H9 (cell line): ENCODE results near the gene DPF3. TPM values are rescaled to one million over a fixed set of nuclear protein-coding genes. Genes with fewer than 3 reads are reported as not detected.
A peak's percentile ranks its signal among the peaks of the same experiment; 100 is the strongest.

ENCODE experiments used
- DNase-seq: peaks from one replicate; pipeline ENCODE4 v3.0.0-alpha.2; 2017
- H2AFZ ChIP-seq: one replicate; pipeline ENCODE4 v1.6.1; 2013; ENCODE audit warnings: mild to moderate bottlenecking, low read length, control low read depth, moderate library complexity
- H2AK5ac ChIP-seq: 2 replicates; pipeline ENCODE4 v1.6.1; 2013; ENCODE audit warnings: low read length, control low read depth, mixed read lengths; ENCODE audit not compliant: insufficient read length
- H2BK120ac ChIP-seq: one replicate; pipeline ENCODE4 v1.6.1; 2013; ENCODE audit warnings: low read depth, mild to moderate bottlenecking, low read length, control low read depth, inconsistent platforms; ENCODE audit not compliant: poor library complexity, severe bottlenecking
- H2BK12ac ChIP-seq: 2 replicates; pipeline ENCODE4 v1.6.1; 2013; ENCODE audit warnings: low read length, control low read depth, mixed read lengths, low read depth; ENCODE audit not compliant: insufficient read length
- H2BK15ac ChIP-seq: 2 replicates; pipeline ENCODE4 v1.6.1; 2013; ENCODE audit warnings: low read depth, low read length, control low read depth
- H2BK20ac ChIP-seq: one replicate; pipeline ENCODE4 v1.6.1; 2013; ENCODE audit warnings: low read depth, mild to moderate bottlenecking, low read length, control low read depth, inconsistent platforms; ENCODE audit not compliant: poor library complexity, severe bottlenecking
- H2BK5ac ChIP-seq: 2 replicates; pipeline ENCODE4 v1.6.1; 2013; ENCODE audit warnings: low read length, control low read depth, mixed read lengths; ENCODE audit not compliant: insufficient read length
- H3K14ac ChIP-seq: 2 replicates; pipeline ENCODE4 v1.6.1; 2013; ENCODE audit warnings: low read length, control low read depth; ENCODE audit not compliant: insufficient read depth
- H3K18ac ChIP-seq: 2 replicates; pipeline ENCODE4 v1.6.1; 2013; ENCODE audit warnings: low read depth, mild to moderate bottlenecking, mixed read lengths, low read length, control low read depth; ENCODE audit not compliant: insufficient read length
- H3K23ac ChIP-seq: 2 replicates; pipeline ENCODE4 v1.6.1; 2013; ENCODE audit warnings: low read length, control low read depth, mixed read lengths, low read depth; ENCODE audit not compliant: insufficient read length
- H3K23me2 ChIP-seq: 2 replicates; pipeline ENCODE4 v1.6.1; 2013; ENCODE audit warnings: low read depth, mild to moderate bottlenecking, mixed read lengths, low read length, control low read depth; ENCODE audit not compliant: insufficient read length, poor library complexity, severe bottlenecking
- H3K27ac ChIP-seq: 2 replicates; pipeline ENCODE4 v1.5.1; 2013; ENCODE audit warnings: low read length, control low read depth, mixed read lengths, low read depth; ENCODE audit not compliant: insufficient read length
- H3K27me3 ChIP-seq: 2 replicates; pipeline ENCODE4 v1.6.1; 2013; ENCODE audit warnings: low read length, control low read depth, inconsistent platforms; ENCODE audit not compliant: insufficient read depth
- H3K4ac ChIP-seq: 2 replicates; pipeline ENCODE4 v1.6.1; 2013; ENCODE audit warnings: low read depth, mild to moderate bottlenecking, control low read depth, inconsistent platforms, low read length, moderate library complexity
- H3K4me1 ChIP-seq: 2 replicates; pipeline ENCODE4 v1.6.1; 2013; ENCODE audit warnings: low read length, control low read depth, inconsistent platforms; ENCODE audit not compliant: insufficient read depth
- H3K4me2 ChIP-seq: 2 replicates; pipeline ENCODE4 v1.6.1; 2013; ENCODE audit warnings: low read length, control low read depth, mixed read lengths; ENCODE audit not compliant: insufficient read length, insufficient read depth
- H3K56ac ChIP-seq: 2 replicates; pipeline ENCODE4 v1.6.1; 2013; ENCODE audit warnings: low read depth, mild to moderate bottlenecking, mixed read lengths, low read length, control low read depth; ENCODE audit not compliant: insufficient read length
- H3K79me1 ChIP-seq: 2 replicates; pipeline ENCODE4 v1.6.1; 2013; ENCODE audit warnings: low read depth, mild to moderate bottlenecking, moderate library complexity, low read length, control low read depth, inconsistent platforms; ENCODE audit not compliant: insufficient read depth, poor library complexity, severe bottlenecking
- H3K79me2 ChIP-seq: 2 replicates; pipeline ENCODE4 v1.6.1; 2013; ENCODE audit warnings: low read length, control low read depth, inconsistent platforms; ENCODE audit not compliant: insufficient read depth
- H3K9ac ChIP-seq: 2 replicates; pipeline ENCODE4 v1.6.1; 2013; ENCODE audit warnings: low read length, control low read depth, mixed read lengths; ENCODE audit not compliant: insufficient read length; ENCODE audit errors: extremely low read depth
- H3K9me3 ChIP-seq: one replicate; pipeline ENCODE4 v1.6.1; 2013; ENCODE audit warnings: low read depth, low read length, inconsistent platforms; ENCODE audit not compliant: control insufficient read depth
- H3T11ph ChIP-seq: one replicate; pipeline ENCODE4 v1.6.1; 2013; ENCODE audit warnings: mild to moderate bottlenecking, low read length, control low read depth, inconsistent platforms
- H4K20me1 ChIP-seq: one replicate; pipeline ENCODE4 v1.6.1; 2013; ENCODE audit not compliant: control insufficient read depth, insufficient read length, insufficient read depth
- H4K5ac ChIP-seq: 2 replicates; pipeline ENCODE4 v1.6.1; 2013; ENCODE audit warnings: low read depth, mild to moderate bottlenecking, mixed read lengths, low read length, control low read depth; ENCODE audit not compliant: insufficient read length
- H4K8ac ChIP-seq: replicated peaks from 2 replicates; pipeline ENCODE4 v1.6.1; 2013; ENCODE audit warnings: low read length, control low read depth, mixed read lengths, low read depth; ENCODE audit not compliant: insufficient read length
- H4K91ac ChIP-seq: 2 replicates; pipeline ENCODE4 v1.6.1; 2013; ENCODE audit warnings: low read depth, mild to moderate bottlenecking, moderate library complexity, mixed read lengths, low read length, control low read depth; ENCODE audit not compliant: insufficient read length
- H3K27ac Mint-ChIP-seq, 3 experiments: 2 replicates in 2 of 3; 3 replicates in 1 of 3; pipeline ENCODE4 v1.8.0; 2020 to 2021; ENCODE audit warnings: mixed read lengths in 3 of 3, mild to moderate bottlenecking in 1 of 3, moderate library complexity in 1 of 3
- H3K27me3 Mint-ChIP-seq: 2 replicates; pipeline ENCODE4 v1.8.0; 2021; ENCODE audit warnings: low read depth, mild to moderate bottlenecking, moderate library complexity, mixed read lengths
- H3K36me3 Mint-ChIP-seq, 3 experiments: 2 replicates in 2 of 3; 3 replicates in 1 of 3; pipeline ENCODE4 v1.8.0; 2020 to 2021; ENCODE audit warnings: low read depth in 3 of 3, mixed read lengths in 3 of 3; ENCODE audit not compliant: insufficient read depth in 1 of 3
- H3K4me1 Mint-ChIP-seq, 2 experiments: 2 replicates each; pipeline ENCODE4 v1.8.0; 2020; ENCODE audit warnings: mixed read lengths in 2 of 2
- H3K4me3 Mint-ChIP-seq, 2 experiments: 2 replicates in 1 of 2; 3 replicates in 1 of 2; pipeline ENCODE4 v1.8.0; 2020 to 2021; ENCODE audit warnings: mild to moderate bottlenecking in 2 of 2, mixed read lengths in 2 of 2, moderate library complexity in 1 of 2
- H3K9me3 Mint-ChIP-seq, 2 experiments: 2 replicates in 1 of 2; 3 replicates in 1 of 2; pipeline ENCODE4 v1.8.0; 2020; ENCODE audit warnings: mild to moderate bottlenecking in 2 of 2, mixed read lengths in 2 of 2, moderate library complexity in 1 of 2
- WGBS: extraction: QIAGEN DNeasy Blood & Tissue Kit; methylation state at CpG from one replicate; pipeline ENCODE4 v1.1.7; 2013; ENCODE audit warnings: missing lambda C conversion rate, low lambda C conversion rate, mixed read lengths; ENCODE audit not compliant: insufficient read length; ENCODE audit errors: extremely low coverage; 5-methylcytosine and 5-hydroxymethylcytosine counted together
- total RNA-seq: library from RNA; stranded (reverse); gene quantifications from 2 replicates; pipeline ENCODE4 v1.2.1, GENCODE V29; 2021
- TF ChIP-seq, protein P1 (sequence below): fragments of 200-600 bp; sonication (generic); conservative IDR thresholded peaks from 3 replicates; pipeline ENCODE4 v1.8.0; 2021; ENCODE audit warnings: antibody characterized with exemption, mild to moderate bottlenecking

Gene DPF3
- total RNA-seq, 1 experiment from 2014 or later = not detected

DNA sequence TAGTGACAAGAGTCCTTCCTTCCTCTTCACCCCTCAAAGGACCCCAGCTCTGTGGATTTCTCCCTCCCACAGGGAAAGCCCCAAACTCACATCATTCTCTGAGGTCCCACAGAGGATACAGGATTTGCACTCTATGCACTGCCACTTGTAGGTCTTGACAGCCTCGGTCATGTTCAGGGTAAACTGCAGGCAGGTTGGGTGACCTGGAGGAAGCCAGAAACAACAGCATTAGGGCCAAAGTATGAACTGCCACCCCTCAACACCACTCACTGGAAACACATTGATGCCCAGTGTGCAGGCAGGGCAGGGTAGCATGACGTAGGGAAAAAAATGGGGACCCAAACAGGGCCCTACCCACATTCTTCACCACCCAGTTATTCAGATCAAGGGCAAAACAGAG, 264.4 kb downstream of the DPF3 start:
- Histone ChIP-seq H3K27ac (no peak overlapping the region), H3K27me3 (peaks cover 2% of the 10 kb centered on the region; the same call in 1 of the 2 replicates), H3K18ac (no peak overlapping the region), H2BK120ac (no peak overlapping the region), H2BK12ac (no peak overlapping the region), H4K91ac (no peak overlapping the region), H3K4me1 (no peaks in the 10 kb centered on the region), H2BK20ac (no peak overlapping the region), H3K79me1 (no peaks in the 10 kb centered on the region), H3T11ph (no peak overlapping the region), H3K56ac (no peak overlapping the region), H2BK5ac (no peak overlapping the region), H4K20me1 (no peaks in the 10 kb centered on the region), H3K9me3 (no peaks in the 10 kb centered on the region), H3K79me2 (no peaks in the 10 kb centered on the region), H3K9ac (no peak overlapping the region), H4K5ac (no peak overlapping the region), H3K4ac (no peak overlapping the region), H3K23ac (no peak overlapping the region), H2AK5ac (no peak overlapping the region), H2BK15ac (no peak overlapping the region), H3K23me2 (no peaks in the 10 kb centered on the region), H4K8ac (no peak overlapping the region), H3K14ac (no peak overlapping the region), H2AFZ (no peak overlapping the region), H3K4me2 (no peak overlapping the region)
- Mint-ChIP-seq H3K27ac (no peak overlapping the region), H3K36me3 (peaks cover 0 to 10% (median 5%) of the 10 kb centered on the region in 3 experiments; a peak in 5 of 7 replicates), H3K9me3 (peaks cover 13 to 19% of the 10 kb centered on the region in 2 experiments), H3K4me1 (no peaks in the 10 kb centered on the region; a peak in 1 of 4 replicates), H3K27me3 (peaks cover 16% of the 10 kb centered on the region), H3K4me3 (no peak overlapping the region)
- no CpG with 5 or more reads among the region's 2 CpGs for WGBS
- peak; percentile 14 for DNase-seq
- TF ChIP-seq, protein P1, sequence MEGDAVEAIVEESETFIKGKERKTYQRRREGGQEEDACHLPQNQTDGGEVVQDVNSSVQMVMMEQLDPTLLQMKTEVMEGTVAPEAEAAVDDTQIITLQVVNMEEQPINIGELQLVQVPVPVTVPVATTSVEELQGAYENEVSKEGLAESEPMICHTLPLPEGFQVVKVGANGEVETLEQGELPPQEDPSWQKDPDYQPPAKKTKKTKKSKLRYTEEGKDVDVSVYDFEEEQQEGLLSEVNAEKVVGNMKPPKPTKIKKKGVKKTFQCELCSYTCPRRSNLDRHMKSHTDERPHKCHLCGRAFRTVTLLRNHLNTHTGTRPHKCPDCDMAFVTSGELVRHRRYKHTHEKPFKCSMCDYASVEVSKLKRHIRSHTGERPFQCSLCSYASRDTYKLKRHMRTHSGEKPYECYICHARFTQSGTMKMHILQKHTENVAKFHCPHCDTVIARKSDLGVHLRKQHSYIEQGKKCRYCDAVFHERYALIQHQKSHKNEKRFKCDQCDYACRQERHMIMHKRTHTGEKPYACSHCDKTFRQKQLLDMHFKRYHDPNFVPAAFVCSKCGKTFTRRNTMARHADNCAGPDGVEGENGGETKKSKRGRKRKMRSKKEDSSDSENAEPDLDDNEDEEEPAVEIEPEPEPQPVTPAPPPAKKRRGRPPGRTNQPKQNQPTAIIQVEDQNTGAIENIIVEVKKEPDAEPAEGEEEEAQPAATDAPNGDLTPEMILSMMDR = no peak
